A549 (cell line): ENCODE results near the gene GINS2. TPM values are rescaled to one million over a fixed set of nuclear protein-coding genes. Genes with fewer than 3 reads are reported as not detected.

ENCODE experiments used
- ATAC-seq, 2 experiments: fragments of 200-7000 bp in 1 of 2; fragments of >200 bp in 1 of 2; cut with Nextera tagmentation in 1 of 2; cut with Tn5 transposase in 1 of 2; 3 replicates each; pipeline versions ENCODE4 v1.8.0 to v1.9.1; 2018 to 2020; ENCODE audit warnings: mild to moderate bottlenecking in 1 of 2, moderate library complexity in 1 of 2
- CTCF ChIA-PET: fragments of 300-600 bp; sonication (Branson Sonifier 250); formaldehyde crosslinking; extraction: SDS; loops from one replicate; lab custom pipeline; 2021; ENCODE audit warnings: antibody characterized with exemption, inconsistent platforms; lab: Yijun Ruan, JAX
- POLR2A ChIA-PET: fragments of 350-600 bp; formaldehyde crosslinking; extraction: SDS; loops from one replicate; lab custom pipeline; 2021; ENCODE audit warnings: antibody characterized with exemption, inconsistent platforms; lab: Yijun Ruan, JAX
- DNase-seq, 2 experiments: peaks; one replicate each; pipeline versions ENCODE4 v3.0.0 to v3.0.0-alpha.2; 2011 to 2016; ENCODE audit warnings: low read depth in 1 of 2, low spot score in 1 of 2
- FAIRE-seq: peaks from 2 replicates; lab custom pipeline; 2011; peaks lifted over from hg19 to GRCh38; lab: Jason Lieb, UNC
- H3K27ac ChIP-seq, 2 experiments: fragments of >200 bp; sonication (Bioruptor Twin); formaldehyde crosslinking; 3 replicates each; pipeline ENCODE4 v1.5.1; 2016 to 2017
- H3K4me1 ChIP-seq: fragments of >200 bp; sonication (Bioruptor Twin); formaldehyde crosslinking; 3 replicates; pipeline ENCODE4 v1.6.1; 2016
- H3K4me2 ChIP-seq: fragments of >200 bp; sonication (Bioruptor Twin); formaldehyde crosslinking; 3 replicates; pipeline ENCODE4 v1.6.1; 2016
- H3K4me3 ChIP-seq: fragments of >200 bp; sonication (Bioruptor Twin); formaldehyde crosslinking; 3 replicates; pipeline ENCODE4 v1.5.1; 2016
- H3K9me3 ChIP-seq: fragments of >200 bp; sonication (Bioruptor Twin); formaldehyde crosslinking; 3 replicates; pipeline ENCODE4 v1.6.1; 2016
- BCL3 ChIP-seq: fragments of >200 bp; sonication (Bioruptor Twin); formaldehyde crosslinking; IDR thresholded peaks from 3 replicates; pipeline ENCODE4 v1.6.1; 2016
- BHLHE40 ChIP-seq: IDR thresholded peaks from 2 replicates; pipeline ENCODE4 v1.6.1; 2012; ENCODE audit warnings: low read depth, low read length, inconsistent platforms
- CHD4 ChIP-seq: fragments of 200-600 bp; sonication (generic); IDR thresholded peaks from 2 replicates; pipeline ENCODE4 v1.6.1; 2016; ENCODE audit warnings: antibody characterized with exemption, mild to moderate bottlenecking, borderline replicate concordance
- FOSB ChIP-seq: fragments of 250-450 bp; sonication (Bioruptor Pico); IDR thresholded peaks from 2 replicates; pipeline ENCODE4 v1.5.0; 2020; ENCODE audit warnings: mild to moderate bottlenecking, moderate library complexity
- FOXS1 ChIP-seq: fragments of 250-450 bp; sonication (Bioruptor Pico); IDR thresholded peaks from 2 replicates; pipeline ENCODE4 v1.5.0; 2020; ENCODE audit warnings: mild to moderate bottlenecking, moderate library complexity
- HDAC2 ChIP-seq: fragments of 200-600 bp; sonication (generic); IDR thresholded peaks from 2 replicates; pipeline ENCODE4 v1.6.1; 2016
- HOXB5 ChIP-seq: fragments of 250-450 bp; sonication (Bioruptor Pico); IDR thresholded peaks from 2 replicates; pipeline ENCODE4 v1.5.0; 2020; ENCODE audit warnings: mild to moderate bottlenecking, moderate library complexity
- KDM1A ChIP-seq: fragments of 200-600 bp; sonication (generic); IDR thresholded peaks from 2 replicates; pipeline ENCODE4 v1.6.1; 2016; ENCODE audit warnings: low read depth, mild to moderate bottlenecking
- NFE2L2 ChIP-seq: fragments of 150-350 bp; conservative IDR thresholded peaks from 2 replicates; pipeline ENCODE4 v1.6.1; 2014; ENCODE audit warnings: low read length
- NPAS2 ChIP-seq: fragments of 250-450 bp; sonication (Bioruptor Pico); IDR thresholded peaks from 2 replicates; pipeline ENCODE4 v1.8.0; 2022; ENCODE audit warnings: mild to moderate bottlenecking, moderate library complexity, borderline replicate concordance
- NR3C1 ChIP-seq: fragments of >200 bp; sonication (Bioruptor Twin); formaldehyde crosslinking; IDR thresholded peaks from 3 replicates; pipeline ENCODE4 v1.6.1; 2017
- POLR2A ChIP-seq: IDR thresholded peaks from 2 replicates; pipeline ENCODE4 v1.6.1; 2012; ENCODE audit warnings: mild to moderate bottlenecking, low read length
- POLR2AphosphoS2 ChIP-seq: conservative IDR thresholded peaks from 2 replicates; pipeline ENCODE4 v1.6.1; 2012; ENCODE audit warnings: low read length, improper control_type of control experiment, inconsistent platforms
- RARB ChIP-seq: fragments of 250-450 bp; sonication (Bioruptor Pico); IDR thresholded peaks from 2 replicates; pipeline ENCODE4 v1.8.0; 2021; ENCODE audit warnings: mild to moderate bottlenecking, moderate library complexity
- RCOR1 ChIP-seq: fragments of 150-350 bp; IDR thresholded peaks from 2 replicates; pipeline ENCODE4 v1.6.1; 2014; ENCODE audit warnings: antibody characterized with exemption, low read length, low read depth
- RFX5 ChIP-seq: fragments of 450-650 bp; IDR thresholded peaks from 2 replicates; pipeline ENCODE4 v1.7.1; 2014; ENCODE audit warnings: antibody characterized with exemption, mild to moderate bottlenecking, moderate library complexity
- SMC3 ChIP-seq: fragments of >200 bp; sonication (Bioruptor Twin); formaldehyde crosslinking; IDR thresholded peaks from 3 replicates; pipeline ENCODE4 v1.6.1; 2018; ENCODE audit warnings: inconsistent platforms
- SREBF2 ChIP-seq: fragments of 450-650 bp; IDR thresholded peaks from 2 replicates; pipeline ENCODE4 v1.6.1; 2014; ENCODE audit warnings: mild to moderate bottlenecking, moderate library complexity
- TFCP2L1 ChIP-seq: fragments of 250-450 bp; sonication (Bioruptor Pico); IDR thresholded peaks from 2 replicates; pipeline ENCODE4 v1.5.0; 2021; ENCODE audit warnings: mild to moderate bottlenecking
- TP53 ChIP-seq: fragments of 250-450 bp; sonication (Bioruptor Pico); IDR thresholded peaks from 2 replicates; pipeline ENCODE4 v1.5.0; 2021; ENCODE audit warnings: mild to moderate bottlenecking, moderate library complexity
- WGBS: methylation state at CpG from one replicate; pipeline ENCODE4 v1.1.6; 2017; ENCODE audit errors: missing lambda C conversion rate; 5-methylcytosine and 5-hydroxymethylcytosine counted together
- polyA plus RNA-seq, 4 experiments: library from polyadenylated mRNA; depleted of rRNA in 3 of 4; stranded (reverse); fragments of >200 nt; fragmentation: RNase III in 1 of 4; extraction: RNeasy Plus Mini Kit Qiagen cat#74134 plus additional on column Dnase treatment in 1 of 4; gene quantifications; 2 replicates in 3 of 4; 3 replicates in 1 of 4; pipeline ENCODE4 v1.2.3, GENCODE V29; 2011 to 2017
- TF ChIP-seq, protein P1 (sequence below): fragments of 250-450 bp; sonication (Bioruptor Pico); IDR thresholded peaks from 2 replicates; pipeline ENCODE4 v1.5.0; 2021; ENCODE audit warnings: mild to moderate bottlenecking, moderate library complexity, borderline replicate concordance

The GINS2 gene
- polyA plus RNA-seq, 2 of the 4 experiments (the other 2 are of a cell fraction) = 25.4 to 28.7 TPM

GRCh38 chr16:85628645-85629044, 60.1 kb downstream of the GINS2 start:
- CTCF ChIA-PET = interaction anchor here (1.0 to 9.7 kb wide), 3 partner anchors 12 to 91 kb away, joined by 3 to 93 read pairs (median 3); no protein-coding TSS in a partner anchor
- DNase-seq (no peak), ATAC-seq (no peak), FAIRE-seq (no peak)
- TF ChIP-seq RFX5 (no peak), NR3C1 (no peak), POLR2A (no peak), KDM1A (no peak), RCOR1 (no peak), HOXB5 (CRISPR knock-in tag) (no peak), BHLHE40 (no peak), CHD4 (no peak), TP53 (no peak), RARB (CRISPR knock-in tag) (no peak)
- Histone ChIP-seq H3K9me3 (no peaks in the 10 kb centered on the region; the same call in 2 of the 3 replicates), H3K4me1 (no peaks in the 10 kb centered on the region), H3K27ac (no peak overlapping the region), H3K4me3 (no peak overlapping the region), H3K4me2 (no peak overlapping the region)
- WGBS = 97% methylated on average over 14 of the region's 14 CpGs
- POLR2A ChIA-PET = no interaction called here

GRCh38 chr16:85628265-85628556, 60.5 kb downstream of the GINS2 start:
- ATAC-seq = no peak

DNA sequence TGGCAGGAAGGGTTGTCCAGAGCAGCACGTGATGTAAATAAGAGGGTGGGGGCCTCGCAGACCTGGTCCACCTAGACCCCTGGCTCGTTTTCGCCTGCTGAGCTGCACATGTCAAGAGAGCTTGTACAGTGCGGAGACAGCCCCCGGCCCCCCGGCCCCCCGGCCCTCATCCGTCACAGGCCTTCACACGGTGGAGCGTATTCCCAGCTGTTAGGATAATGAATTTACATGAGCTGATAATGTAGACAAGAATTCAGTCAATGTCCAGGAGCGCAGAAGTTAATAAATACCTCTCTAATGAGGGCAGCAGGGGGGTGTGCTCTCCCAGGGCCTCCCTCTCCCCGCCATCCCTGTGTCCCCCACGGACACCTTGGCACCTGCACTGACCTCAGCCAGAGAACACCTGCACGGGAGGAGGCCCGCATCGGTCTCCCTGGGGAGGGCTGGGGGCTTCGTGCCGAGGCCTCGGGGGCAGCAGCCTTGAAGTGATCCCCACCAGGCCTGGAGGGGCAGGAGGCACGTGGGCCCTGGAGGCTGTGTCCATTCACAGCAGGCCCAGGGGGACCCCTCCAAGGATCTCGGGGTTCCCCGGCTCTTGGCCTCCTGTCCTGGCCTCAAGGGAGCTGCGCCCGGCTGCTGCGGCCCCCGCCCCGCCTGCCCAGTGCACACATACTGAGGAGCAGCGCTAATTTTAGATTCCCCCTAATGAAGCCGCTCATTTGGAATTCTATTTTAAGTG, 61.1 kb downstream of the GINS2 start:
- ChIA-PET CTCF (interaction anchor here (0.6 to 9.7 kb wide), 6 partner anchors 8 to 156 kb away, joined by 3 to 93 read pairs (median 3); no protein-coding TSS in a partner anchor), POLR2A (no interaction called here)
- Histone ChIP-seq H3K4me2 (no peak overlapping the region), H3K27ac (no peak overlapping the region), H3K4me1 (no peaks in the 10 kb centered on the region; the same call in 2 of the 3 replicates), H3K4me3 (no peak overlapping the region), H3K9me3 (no peaks in the 10 kb centered on the region; the same call in 2 of the 3 replicates)
- FAIRE-seq = no peak
- ATAC-seq = no peak
- TF ChIP-seq POLR2AphosphoS2 (no peak), SREBF2 (no peak), BCL3 (no peak), TFCP2L1 (CRISPR knock-in tag) (no peak), NFE2L2 (no peak), KDM1A (no peak), NPAS2 (no peak), SMC3 (no peak)
- TF ChIP-seq, protein P1, sequence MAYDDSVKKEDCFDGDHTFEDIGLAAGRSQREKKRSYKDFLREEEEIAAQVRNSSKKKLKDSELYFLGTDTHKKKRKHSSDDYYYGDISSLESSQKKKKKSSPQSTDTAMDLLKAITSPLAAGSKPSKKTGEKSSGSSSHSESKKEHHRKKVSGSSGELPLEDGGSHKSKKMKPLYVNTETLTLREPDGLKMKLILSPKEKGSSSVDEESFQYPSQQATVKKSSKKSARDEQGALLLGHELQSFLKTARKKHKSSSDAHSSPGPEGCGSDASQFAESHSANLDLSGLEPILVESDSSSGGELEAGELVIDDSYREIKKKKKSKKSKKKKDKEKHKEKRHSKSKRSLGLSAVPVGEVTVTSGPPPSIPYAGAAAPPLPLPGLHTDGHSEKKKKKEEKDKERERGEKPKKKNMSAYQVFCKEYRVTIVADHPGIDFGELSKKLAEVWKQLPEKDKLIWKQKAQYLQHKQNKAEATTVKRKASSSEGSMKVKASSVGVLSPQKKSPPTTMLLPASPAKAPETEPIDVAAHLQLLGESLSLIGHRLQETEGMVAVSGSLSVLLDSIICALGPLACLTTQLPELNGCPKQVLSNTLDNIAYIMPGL = no peak
- whole genome bisulfite sequencing = 99% methylated on average over 20 of the region's 30 CpGs
- no peak for DNase-seq

More at GRCh38 chr16:85628265-85628556, 60.5 kb downstream of the GINS2 start:
- ChIA-PET CTCF (interaction anchor here (1.0 to 9.7 kb wide), 3 partner anchors 11 to 91 kb away, joined by 3 to 93 read pairs (median 3); no protein-coding TSS in a partner anchor), POLR2A (no interaction called here)
- no peaks in the 10 kb centered on the region; the same call in 2 of the 3 replicates for H3K9me3 ChIP-seq
- DNase-seq (no peak), FAIRE-seq (no peak)
- H3K4me1 ChIP-seq = no peaks in the 10 kb centered on the region
- no peak overlapping the region for H3K4me2 ChIP-seq
- H3K27ac ChIP-seq = no peak overlapping the region
- no peak overlapping the region for H3K4me3 ChIP-seq
- WGBS = no CpG with 5 or more reads among the region's 5 CpGs
- TF ChIP-seq HDAC2 = no peak
- TF ChIP-seq BCL3 = no peak
- TF ChIP-seq FOSB = no peak
- TF ChIP-seq FOXS1 = no peak
